Measurements from ENCODE around the gene C2CD4A.
A peak's percentile ranks its signal among the peaks of the same experiment; 100 is the strongest.

C2CD4A gene

DNA sequence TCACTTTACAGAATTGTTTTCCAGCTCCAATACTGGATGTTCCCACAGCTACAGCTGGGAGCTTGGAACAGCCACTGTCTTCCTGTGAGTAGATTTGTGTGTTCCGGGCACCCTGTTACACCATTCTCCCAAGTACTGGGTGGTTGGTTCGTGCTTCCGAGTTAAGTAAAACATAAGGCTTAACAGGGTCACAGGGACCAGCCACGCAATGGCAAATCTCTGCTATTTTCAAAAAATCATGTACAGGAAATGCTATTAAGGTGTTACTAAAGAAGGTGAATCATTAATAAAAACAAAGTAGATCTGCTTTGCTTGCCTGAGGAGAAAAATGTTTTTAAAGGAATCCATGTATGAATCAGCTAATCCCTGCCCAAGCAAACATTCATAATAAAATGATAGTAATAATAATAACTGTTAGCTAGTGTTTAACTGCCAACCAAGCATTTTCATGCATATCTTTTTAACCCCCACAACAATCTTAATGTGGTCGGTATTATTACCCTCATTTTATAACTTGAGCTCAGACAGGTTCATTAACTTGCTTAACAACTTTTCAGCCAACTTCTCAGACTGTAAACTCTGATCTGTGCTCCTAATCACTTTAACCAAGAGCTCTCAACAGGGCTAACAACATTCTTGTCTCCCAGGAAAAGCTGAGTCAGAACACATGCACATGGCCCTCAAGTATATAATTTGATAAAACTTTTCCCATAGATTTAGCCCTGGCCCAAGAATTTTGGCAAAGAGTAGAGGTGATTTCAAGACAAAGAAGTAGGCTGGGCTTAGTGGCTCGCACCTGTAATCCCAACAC, 2.7 kb upstream of the C2CD4A start:
- Mint-ChIP-seq H3K36me3 (ENCODE audit: low read depth) (no peaks in the 10 kb centered on the region), H3K27me3 (ENCODE audit: low read depth) (peaks cover 81% of the 10 kb centered on the region), H3K4me1 (peaks cover 29% of the 10 kb centered on the region), H3K9me3 (no peaks in the 10 kb centered on the region), H3K4me3 (peak overlapping the region in 2 of 3 experiments; percentile 6 to 35), H3K27ac (peak overlapping the region; percentile 53 to 69 (median 65))
- TF ChIP-seq, protein P1, sequence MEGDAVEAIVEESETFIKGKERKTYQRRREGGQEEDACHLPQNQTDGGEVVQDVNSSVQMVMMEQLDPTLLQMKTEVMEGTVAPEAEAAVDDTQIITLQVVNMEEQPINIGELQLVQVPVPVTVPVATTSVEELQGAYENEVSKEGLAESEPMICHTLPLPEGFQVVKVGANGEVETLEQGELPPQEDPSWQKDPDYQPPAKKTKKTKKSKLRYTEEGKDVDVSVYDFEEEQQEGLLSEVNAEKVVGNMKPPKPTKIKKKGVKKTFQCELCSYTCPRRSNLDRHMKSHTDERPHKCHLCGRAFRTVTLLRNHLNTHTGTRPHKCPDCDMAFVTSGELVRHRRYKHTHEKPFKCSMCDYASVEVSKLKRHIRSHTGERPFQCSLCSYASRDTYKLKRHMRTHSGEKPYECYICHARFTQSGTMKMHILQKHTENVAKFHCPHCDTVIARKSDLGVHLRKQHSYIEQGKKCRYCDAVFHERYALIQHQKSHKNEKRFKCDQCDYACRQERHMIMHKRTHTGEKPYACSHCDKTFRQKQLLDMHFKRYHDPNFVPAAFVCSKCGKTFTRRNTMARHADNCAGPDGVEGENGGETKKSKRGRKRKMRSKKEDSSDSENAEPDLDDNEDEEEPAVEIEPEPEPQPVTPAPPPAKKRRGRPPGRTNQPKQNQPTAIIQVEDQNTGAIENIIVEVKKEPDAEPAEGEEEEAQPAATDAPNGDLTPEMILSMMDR (IDR thresholded peaks at IDR 0.05; ENCODE audit: unreplicated experiment in 3 of 3) = no peak

DNA sequence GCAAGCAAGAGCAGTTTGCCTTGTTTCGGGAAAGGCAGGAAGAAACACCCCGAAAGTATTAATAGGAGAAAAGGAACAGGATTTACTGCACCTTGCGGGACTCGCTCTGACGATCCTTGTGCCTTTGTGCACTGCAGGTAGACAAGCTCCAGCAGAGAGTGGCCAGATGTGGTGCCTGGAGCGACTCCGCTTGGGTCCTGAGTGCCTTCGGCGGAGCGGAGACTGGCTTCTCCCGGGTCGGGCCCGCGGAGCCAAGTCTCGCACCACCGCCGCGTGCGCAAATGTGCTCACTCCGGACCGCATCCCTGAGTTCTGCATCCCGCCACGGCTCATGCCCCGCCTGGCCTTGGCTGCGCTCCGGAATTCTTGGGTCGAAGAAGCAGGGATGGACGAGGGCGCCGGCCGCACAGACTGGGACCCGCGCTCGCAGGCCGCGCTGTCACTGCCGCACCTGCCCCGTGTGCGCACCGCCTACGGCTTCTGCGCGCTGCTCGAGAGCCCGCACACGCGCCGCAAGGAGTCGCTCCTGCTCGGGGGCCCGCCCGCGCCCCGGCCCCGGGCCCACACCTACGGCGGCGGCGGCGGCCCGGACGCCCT, 769 bp downstream of the C2CD4A start:
- Mint-ChIP-seq H3K27ac (no peak overlapping the region), H3K9me3 (no peaks in the 10 kb centered on the region), H3K4me1 (peaks cover 14% of the 10 kb centered on the region), H3K27me3 (ENCODE audit: low read depth) (peaks cover 82% of the 10 kb centered on the region), H3K4me3 (peak overlapping the region; percentile 82 to 89 (median 85)), H3K36me3 (ENCODE audit: low read depth) (no peaks in the 10 kb centered on the region)
- TF ChIP-seq, protein P1 (IDR thresholded peaks at IDR 0.05; ENCODE audit: unreplicated experiment in 3 of 3) = no peak

DNA sequence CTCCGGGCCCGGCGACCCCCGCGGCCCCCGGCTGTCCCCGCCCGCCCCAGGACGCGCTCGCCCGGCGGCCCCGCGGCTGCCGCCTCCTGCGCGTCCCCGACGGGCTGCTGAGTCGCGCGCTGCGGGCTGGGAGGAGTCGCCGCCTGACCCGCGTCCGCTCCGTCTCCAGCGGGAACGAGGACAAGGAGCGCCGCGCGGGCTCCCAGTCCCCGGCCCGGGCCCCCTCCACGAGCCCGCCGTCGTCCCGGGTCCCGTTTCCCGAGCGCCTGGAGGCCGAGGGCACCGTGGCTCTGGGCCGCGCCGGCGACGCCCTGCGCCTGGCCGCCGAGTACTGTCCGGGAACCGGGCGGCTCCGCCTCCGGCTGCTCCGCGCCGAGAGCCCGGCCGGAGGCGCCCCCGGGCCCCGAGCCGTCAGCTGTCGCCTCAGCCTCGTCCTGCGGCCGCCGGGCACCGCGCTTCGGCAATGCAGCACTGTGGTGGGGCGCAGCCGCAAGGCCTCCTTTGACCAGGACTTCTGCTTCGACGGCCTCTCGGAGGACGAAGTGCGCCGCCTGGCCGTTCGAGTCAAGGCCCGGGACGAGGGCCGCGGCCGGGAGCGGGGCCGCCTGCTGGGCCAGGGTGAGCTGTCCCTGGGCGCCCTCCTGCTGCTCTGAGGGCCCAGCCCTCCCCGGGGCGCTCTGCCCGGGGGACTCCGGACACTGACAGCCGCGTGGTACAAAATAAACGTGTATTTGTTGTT, 1.5 kb downstream of the C2CD4A start:
- H3K27me3 Mint-ChIP-seq (ENCODE audit: low read depth) = peaks cover 75% of the 10 kb centered on the region
- no peaks in the 10 kb centered on the region for H3K9me3 Mint-ChIP-seq
- H3K4me3 Mint-ChIP-seq = peak overlapping the region; percentile 68 to 82 (median 82)
- H3K4me1 Mint-ChIP-seq = peaks cover 14% of the 10 kb centered on the region
- TF ChIP-seq, protein P1 (IDR thresholded peaks at IDR 0.05; ENCODE audit: unreplicated experiment in 3 of 3) = peak in 1 of 3 experiments; percentile 23
- no peak overlapping the region for H3K27ac Mint-ChIP-seq
- H3K36me3 Mint-ChIP-seq (ENCODE audit: low read depth) = no peaks in the 10 kb centered on the region

DNA sequence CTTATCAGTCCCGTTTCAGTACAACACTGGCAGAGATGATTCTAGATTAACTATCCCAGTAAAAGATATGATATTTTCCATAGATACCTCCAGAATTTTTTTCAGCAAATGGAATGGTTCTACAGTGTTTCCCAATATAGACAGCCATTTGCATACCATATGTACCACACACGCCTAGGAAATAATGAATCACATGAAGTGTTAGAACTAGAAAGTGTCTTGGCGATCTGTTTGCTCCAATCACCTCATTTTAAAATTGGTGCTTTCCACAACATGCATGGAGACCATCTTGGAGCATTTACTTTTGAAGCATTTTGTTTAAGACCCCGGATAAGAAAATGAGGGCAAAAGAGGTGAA, 2.0 kb downstream of the C2CD4A start:
- peaks cover 73% of the 10 kb centered on the region for H3K27me3 Mint-ChIP-seq (ENCODE audit: low read depth)
- TF ChIP-seq, protein P1 (IDR thresholded peaks at IDR 0.05; ENCODE audit: unreplicated experiment in 3 of 3) = no peak
- H3K4me1 Mint-ChIP-seq = peaks cover 14% of the 10 kb centered on the region
- H3K9me3 Mint-ChIP-seq = no peaks in the 10 kb centered on the region
- H3K4me3 Mint-ChIP-seq = peak overlapping the region; percentile 68 to 82 (median 82)
- H3K36me3 Mint-ChIP-seq (ENCODE audit: low read depth) = no peaks in the 10 kb centered on the region
- no peak overlapping the region for H3K27ac Mint-ChIP-seq

DNA sequence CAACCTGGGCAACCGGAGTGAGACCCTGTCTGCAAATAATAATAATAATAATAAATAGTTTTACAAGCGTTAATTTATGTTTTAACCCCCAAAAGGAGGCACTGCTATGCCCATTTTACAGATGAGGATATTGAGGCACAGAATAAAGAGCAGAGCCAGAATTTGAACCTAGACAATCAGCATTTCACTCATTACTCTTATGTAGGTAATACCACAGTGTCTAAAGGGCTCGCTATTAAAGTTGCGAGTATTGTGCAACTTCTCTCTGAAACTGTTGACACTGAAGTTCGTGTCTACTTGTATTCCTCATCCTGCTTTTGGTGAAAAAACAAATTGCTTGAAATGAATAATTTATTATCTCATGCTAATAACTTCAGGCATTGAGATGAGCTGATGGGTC, 2.8 kb downstream of the C2CD4A start:
- H3K36me3 Mint-ChIP-seq (ENCODE audit: low read depth) = no peaks in the 10 kb centered on the region
- peaks cover 66% of the 10 kb centered on the region for H3K27me3 Mint-ChIP-seq (ENCODE audit: low read depth)
- peaks cover 14% of the 10 kb centered on the region for H3K4me1 Mint-ChIP-seq
- TF ChIP-seq, protein P1 (IDR thresholded peaks at IDR 0.05; ENCODE audit: unreplicated experiment in 3 of 3) = no peak
- no peaks in the 10 kb centered on the region for H3K9me3 Mint-ChIP-seq
- no peak overlapping the region for H3K27ac Mint-ChIP-seq
- H3K4me3 Mint-ChIP-seq = no peak overlapping the region
